ENCODE measurements around the gene PMM2. TPM values are rescaled to one million over a fixed set of nuclear protein-coding genes. Genes with fewer than 3 reads are reported as not detected.

Gene PMM2
- total RNA-seq, 1 experiment from 2014 or later, result 53.8 TPM

- no peak for DNase-seq (ENCODE audit: low spot score)
- ChIA-PET CTCF (no interaction called here), POLR2A (no interaction called here)
- Mint-ChIP-seq H3K27me3 (ENCODE audit: low read depth) (no peaks in the 10 kb centered on the region), H3K27ac (peak overlapping the region; percentile 77; the same call in 1 of the 2 replicates), H3K4me3 (no peak overlapping the region), H3K4me1 (peaks cover 7% of the 10 kb centered on the region; the same call in 1 of the 2 replicates), H3K36me3 (peaks cover 76% of the 10 kb centered on the region), H3K9me3 (no peaks in the 10 kb centered on the region)
- no peak for ATAC-seq
- TF ChIP-seq FOXP4 (CRISPR knock-in tag; IDR thresholded peaks at IDR 0.05) (no peak), ZNF219 (CRISPR knock-in tag; IDR thresholded peaks at IDR 0.05; ENCODE audit: borderline replicate concordance) (no peak), ATF1 (CRISPR knock-in tag; IDR thresholded peaks at IDR 0.05) (no peak), ZBTB43 (CRISPR knock-in tag; IDR thresholded peaks at IDR 0.05) (no peak), ZNF232 (CRISPR knock-in tag; IDR thresholded peaks at IDR 0.05) (no peak), CREM (CRISPR knock-in tag; IDR thresholded peaks at IDR 0.05) (no peak), KAT7 (CRISPR knock-in tag; IDR thresholded peaks at IDR 0.05; ENCODE audit: borderline replicate concordance) (no peak), MAX (CRISPR knock-in tag; IDR thresholded peaks at IDR 0.05) (no peak), ZNF671 (CRISPR knock-in tag; IDR thresholded peaks at IDR 0.05) (no peak), CTCF (IDR thresholded peaks at IDR 0.05) (no peak), TEAD4 (CRISPR knock-in tag; IDR thresholded peaks at IDR 0.05) (no peak), AFF4 (CRISPR knock-in tag; IDR thresholded peaks at IDR 0.05; ENCODE audit: borderline replicate concordance) (no peak), E2F4 (CRISPR knock-in tag; IDR thresholded peaks at IDR 0.05; ENCODE audit: borderline replicate concordance, low read depth) (no peak)
Observed at GRCh38 chr16:8808613-8809353, 11.1 kb downstream of the PMM2 start.
